HG03521 (cell line): Measurements from ENCODE around the gene LENG8.
"Not testable (repeated sequence)": the region's sequence is repeated elsewhere in the genome, so short reads cannot be mapped to it uniquely, and the experiment has no call there.

Experiments used
- ATAC-seq: cut with Tn5 transposase; IDR thresholded peaks from one replicate; pipeline ENCODE4 v1.9.1; 2021; ENCODE audit warnings: mild to moderate bottlenecking, moderate library complexity; ENCODE audit not compliant: unreplicated experiment

The LENG8 gene

DNA sequence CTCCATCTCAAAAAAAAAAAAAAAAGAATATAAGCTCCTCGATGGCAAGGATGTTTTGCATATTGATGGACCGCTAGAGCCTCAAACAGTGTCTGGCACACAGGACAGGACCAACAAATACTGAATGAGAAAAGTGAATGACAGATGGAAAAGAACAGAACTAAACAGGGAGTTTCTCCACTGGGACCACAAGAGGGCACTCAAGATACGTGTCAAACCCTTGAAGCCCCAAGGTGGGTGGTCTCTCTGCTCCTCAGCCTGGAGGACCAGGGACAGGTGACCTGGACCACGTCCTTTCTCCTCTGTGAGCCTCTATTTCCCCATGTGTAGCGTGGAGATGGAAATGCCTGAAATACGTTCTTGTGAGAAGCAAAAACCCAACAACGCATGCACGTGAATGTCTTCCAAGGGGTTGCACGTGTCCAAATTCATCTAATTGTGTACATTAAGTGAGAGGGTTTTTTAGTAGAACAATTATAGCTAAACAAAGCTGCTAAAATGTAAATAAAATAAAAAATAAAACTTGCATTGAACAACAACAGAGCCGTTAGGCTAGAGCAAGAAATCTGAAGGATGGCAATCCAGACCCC lies 29.8 kb downstream of the LENG8 start:
- ATAC-seq, result no peak

DNA sequence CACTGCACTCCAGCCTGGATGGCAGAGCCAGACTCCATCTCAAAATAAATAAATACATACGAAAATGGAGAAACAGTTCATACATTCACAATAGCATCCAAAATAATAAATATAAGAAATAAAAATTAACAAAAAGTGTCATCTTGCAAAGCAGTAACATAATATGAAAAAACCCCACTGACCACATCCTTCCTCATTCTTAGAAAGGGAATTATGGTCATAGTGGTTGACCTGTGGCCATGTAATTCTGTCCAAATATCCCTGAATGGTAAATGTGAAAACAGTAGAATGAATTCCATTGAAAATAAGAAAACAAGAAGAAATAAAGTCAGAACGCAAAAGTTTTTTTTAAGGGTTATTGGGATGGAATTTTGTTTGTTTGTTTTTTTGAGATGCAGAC lies 31.1 kb downstream of the LENG8 start:
- ATAC-seq, result no peak

DNA sequence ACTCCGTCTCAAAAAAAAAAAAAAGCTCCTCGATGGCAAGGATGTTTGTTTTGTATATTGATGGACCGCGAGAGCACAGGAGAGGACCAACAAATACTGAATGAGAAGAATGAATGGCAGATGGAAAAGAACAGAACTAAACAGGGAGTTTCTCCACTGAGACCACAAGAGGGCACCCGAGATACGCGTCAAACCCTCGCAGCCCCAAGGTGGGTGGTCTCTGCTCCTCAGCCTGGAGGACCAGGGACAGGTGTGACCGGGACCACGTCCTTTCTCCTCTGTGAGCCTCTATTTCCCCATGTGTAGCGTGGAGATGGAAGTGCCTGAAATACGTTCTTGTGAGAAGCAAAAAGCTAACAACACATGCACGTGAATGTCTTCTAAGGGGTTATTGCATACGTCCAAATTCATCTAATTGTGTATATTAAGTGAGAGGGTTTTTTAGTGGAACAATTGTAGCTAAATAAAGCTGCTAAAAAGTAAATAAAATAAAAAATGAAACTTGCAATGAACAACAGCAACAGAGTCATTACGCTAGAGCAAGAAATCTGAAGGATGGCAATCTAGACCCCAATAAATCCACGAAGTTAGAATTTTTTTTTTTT lies 32.4 kb downstream of the LENG8 start:
- no peak for ATAC-seq

DNA sequence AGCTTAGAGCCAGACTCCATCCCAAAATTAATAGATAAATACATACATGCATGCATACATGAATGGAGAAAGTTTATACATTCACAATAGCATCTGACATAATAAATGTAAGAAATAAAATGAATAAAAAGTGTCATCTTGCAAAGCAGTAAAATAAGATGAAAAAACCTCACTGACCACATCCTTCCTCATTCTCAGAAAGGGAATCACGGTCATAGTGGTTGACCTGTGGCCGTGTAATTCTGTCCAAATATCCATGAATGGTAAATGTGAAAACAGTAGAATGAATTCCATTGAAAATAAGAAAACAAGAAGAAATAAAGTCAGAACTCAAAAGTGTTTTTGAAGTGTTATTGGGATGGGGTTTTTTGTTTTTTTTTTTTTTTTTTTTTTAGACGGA lies 33.9 kb downstream of the LENG8 start:
- ATAC-seq, result no peak

DNA sequence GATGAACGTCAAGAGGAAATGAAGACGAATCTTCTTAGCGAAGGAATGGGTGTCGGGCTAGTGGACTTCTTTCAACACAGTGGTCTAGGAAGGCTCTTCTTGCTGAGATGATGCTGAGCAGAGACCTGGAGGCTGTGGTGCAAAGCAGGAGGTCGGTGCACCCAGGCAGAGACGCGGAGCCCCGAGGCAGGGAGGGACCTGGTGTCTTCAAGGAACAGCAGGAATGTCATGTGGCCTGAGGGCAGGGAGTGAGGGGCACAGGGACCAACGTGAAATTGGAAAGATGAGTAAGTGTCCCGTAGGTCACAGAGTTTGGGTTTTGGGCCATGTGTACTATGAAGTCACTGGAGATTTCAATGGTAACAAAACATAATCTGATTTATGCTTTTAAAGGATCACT lies 35.5 kb downstream of the LENG8 start:
- ATAC-seq, result no peak

DNA sequence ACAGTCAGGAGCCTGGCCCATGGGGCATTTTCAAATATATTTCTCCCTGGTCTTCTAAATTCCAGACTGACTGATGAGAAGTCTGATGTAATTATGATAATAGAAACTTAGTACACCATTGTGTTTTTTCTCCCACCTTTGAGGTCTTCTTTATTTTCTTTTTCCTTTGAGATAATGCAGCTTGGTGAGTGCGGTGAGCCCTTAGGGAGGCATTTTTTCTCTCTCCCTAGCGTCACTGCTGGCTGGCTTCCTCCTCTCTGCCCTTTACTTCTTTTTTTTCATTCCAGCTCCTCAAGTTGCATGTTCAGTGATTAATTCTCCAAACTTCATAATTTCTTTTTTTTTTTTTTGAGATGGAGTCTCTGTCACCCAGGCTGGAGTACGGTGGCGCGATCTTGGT lies 36.9 kb downstream of the LENG8 start:
- ATAC-seq, result no peak

DNA sequence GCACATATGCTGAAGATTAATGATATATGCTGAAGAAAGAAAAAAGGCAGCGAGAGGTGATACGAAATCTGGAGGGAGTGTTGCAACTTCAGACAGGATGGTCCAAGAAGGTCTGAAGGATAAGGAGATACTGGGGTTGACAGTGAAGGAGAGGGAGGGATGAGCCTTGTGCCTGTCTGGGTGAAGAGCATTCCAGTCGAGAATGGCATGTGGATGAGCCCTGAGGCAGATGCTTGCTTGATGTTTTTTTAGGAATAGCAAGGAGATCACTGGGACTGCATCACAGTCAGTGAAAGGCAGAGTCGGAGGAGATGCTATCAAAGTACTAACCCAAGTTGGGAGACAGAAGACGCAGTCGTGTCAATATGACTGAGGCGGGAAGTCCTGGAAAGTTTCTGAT lies 40.3 kb downstream of the LENG8 start:
- ATAC-seq, result no peak

DNA sequence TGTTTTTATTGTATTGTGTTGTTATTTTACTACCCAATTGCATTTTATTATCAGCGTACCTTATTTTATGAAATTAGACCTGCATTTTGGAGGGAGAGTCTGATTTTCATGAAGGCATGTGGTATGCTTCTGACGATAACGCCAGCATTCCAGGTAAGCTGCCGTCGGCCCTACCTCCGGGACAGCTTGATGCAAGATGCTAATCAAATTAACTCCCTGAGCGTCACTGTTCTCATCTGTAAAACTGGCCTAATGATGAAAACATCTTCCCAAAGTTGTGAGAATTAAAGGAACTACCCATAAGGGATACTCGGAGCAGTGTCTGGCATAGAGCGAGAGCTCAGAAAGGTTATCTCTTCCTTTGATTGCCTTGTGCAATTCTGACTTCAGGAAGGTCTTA lies 40.8 kb downstream of the LENG8 start:
- no peak for ATAC-seq

DNA sequence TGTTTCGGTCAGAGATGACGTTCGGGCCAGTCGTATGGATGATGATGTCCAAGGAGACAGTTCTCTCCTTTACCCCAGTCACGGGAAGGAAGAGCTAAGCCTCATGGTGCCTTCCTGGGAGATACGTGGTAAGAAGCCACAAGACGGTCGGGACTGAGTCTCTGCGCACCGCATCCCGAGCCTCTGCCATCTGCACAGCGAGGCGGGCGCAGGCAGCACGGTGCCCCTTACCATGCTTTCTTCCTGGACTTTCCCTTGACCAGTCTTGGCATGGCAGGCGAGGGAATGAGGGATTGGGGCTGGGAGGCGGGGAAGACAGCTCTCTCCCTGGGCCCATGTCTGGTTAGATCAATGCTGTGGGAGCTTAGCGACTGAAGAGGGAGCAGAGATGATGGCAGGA lies 43.6 kb downstream of the LENG8 start:
- no peak for ATAC-seq

DNA sequence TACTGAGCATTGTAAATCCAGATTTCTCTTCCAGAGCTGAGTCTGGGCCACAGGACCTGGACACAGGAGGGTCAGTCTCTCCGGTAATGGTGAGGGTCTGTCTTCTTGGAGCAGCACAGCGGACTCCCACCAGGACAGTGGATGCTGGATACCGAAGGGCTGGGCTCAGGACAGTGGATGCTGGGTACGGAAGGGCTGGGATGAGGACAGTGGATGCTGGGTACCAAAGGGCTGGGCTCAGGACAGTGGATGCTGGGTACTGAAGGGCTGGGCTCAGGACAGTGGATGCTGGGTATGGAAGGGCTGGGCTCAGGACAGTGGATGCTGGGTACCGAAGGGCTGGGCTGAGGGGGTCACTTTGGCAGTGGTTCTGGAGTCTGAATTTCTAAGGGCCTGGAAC lies 44.1 kb downstream of the LENG8 start:
- not testable (repeated sequence) for ATAC-seq

DNA sequence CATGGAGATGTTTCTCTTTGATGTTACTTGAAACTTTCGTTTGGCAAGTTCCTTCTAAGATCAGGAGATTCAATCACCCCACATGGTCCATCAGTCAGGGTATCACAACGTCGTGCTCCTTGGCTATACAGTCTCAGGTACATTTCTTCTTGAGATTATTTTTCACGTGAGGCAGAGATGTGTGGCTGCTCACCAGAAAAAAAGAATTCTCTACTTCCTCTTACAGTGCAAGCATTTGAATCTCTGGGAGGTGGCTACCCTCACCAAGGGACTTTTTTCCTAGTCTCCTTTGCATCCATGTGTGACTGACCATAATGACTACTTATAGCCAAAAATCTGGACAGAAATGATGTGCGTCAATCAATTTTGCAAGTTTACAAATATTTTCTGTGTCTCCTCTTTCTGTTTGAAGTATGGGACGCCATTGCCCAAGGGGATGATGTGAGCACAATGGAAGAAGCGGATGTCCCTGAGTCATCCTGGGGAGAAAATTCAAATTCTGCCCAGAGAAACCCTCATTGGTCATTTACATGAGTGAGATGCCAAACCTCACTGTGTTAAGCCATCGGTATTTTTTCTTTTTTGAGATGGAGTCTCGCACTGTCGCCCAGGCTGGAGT lies 45.1 kb downstream of the LENG8 start:
- no peak for ATAC-seq

DNA sequence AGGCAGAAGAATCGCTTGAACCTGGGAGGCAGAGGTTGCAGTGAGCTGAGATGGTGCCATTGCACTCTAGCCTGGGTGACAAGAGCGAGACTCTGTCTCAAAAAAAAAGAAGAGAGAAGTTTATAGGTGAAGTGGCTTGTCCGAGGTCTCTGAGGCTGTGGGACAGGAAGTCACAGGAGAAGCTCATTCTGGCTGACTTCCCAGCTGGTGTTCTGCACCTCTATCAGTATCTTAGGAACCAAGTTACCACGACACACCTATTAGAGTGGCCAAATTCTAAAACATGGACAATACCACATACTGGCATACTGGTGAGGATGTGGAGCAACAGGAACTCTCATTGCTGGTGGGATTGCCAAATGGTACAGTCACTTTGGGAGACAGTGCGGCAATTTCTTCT lies 46.3 kb downstream of the LENG8 start:
- not testable (repeated sequence) for ATAC-seq

DNA sequence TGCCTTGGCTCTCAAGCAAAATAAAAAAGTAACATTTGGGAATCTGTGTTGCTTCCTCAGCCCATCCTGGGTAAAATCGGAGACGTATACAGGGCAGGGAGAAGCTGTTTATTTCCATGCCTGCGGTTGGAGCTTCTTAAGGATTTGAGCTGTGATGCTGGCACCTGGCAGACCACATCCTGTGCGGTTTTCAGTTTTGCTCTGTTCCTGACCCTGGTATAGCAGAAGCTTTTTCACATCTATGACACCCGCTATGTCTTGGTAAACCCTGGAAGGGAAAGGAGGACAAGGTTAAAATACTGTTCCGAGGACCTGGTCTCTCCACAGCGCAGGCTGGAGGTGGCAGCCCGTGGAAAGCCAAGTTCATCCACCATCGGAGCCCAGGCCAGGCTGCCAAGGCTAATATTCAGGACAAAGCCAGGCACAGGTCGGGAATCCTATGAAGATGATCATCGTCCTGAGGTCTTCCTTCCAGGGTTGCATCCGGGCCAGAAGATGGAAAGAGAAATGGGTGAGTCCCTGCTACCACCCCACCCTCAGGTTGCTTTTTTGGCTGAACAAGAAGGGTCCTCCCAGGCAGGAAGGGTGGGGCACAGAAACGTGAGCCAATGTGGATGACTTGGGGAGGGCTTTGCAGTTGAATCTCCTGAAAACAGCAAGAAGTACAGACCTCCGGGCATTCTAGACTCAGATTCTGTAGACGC lies 48.9 kb downstream of the LENG8 start:
- ATAC-seq, result not testable (repeated sequence)

DNA sequence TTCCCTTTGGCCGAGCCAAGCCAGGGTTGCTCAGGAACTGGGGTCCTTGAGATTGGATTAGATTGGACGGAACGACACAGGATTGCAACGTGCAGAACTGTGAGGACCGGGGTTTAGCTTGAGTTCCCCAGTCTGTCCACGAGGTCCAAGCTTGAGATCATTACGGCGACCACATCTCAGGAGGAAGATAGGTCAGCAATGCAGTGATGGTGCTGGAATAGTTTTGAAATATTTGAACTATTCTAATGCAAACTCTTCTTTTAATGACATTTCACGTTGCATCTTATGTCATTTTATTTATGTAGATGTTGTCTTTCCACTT lies 49.4 kb downstream of the LENG8 start:
- ATAC-seq, result not testable (repeated sequence)

DNA sequence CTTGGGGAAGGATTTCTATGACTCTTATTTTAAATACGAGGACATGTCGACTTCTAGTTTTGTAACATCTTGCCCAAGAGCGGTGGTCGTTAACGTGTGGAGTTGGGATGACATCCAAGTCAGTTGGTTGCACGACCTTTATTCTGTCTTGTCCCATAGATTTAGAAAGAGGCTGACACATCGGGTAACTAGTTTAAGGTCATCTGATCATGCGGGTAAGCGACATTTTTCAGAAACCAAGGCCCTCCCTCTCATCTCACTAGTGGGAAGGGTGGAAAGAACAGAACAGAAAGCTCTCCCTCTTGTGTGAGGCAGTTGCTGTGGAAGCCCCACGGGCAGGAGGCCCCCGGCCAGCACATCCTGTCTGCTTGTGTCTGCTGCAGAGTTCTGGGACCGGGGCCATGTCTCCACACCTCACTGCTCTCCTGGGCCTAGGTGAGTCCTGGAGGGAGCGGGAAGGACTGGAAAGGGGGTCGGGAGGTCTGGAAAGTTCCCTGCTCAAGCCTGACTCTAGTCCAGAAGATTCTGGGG lies 53.6 kb downstream of the LENG8 start, which contains the start of gene LAIR2:
TSS of gene LAIR2 (plus strand) at position 314 of the 531 bp plus-strand sequence. CDS start at position 402, 88 bp downstream.
- ATAC-seq, result no peak

DNA sequence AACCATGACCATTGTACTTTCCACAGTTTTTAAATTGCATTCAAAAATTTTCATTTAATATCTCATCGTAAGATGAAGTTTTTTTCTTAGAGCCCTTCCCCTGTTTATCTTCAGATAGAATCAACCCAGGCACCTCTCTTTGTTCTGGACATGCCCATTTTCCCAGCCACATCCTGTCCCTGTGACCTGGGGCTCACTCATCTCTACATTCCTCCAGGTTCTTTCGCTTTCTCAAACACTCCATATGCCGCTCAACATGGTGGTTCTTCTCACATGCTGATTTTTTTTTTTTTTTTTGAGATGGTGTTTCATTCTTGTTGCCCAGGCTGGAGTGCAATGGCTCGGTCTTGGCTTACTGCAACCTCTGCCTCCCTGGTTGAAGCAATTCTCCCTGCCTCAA lies 56.5 kb downstream of the LENG8 start:
- ATAC-seq, result not testable (repeated sequence)

DNA sequence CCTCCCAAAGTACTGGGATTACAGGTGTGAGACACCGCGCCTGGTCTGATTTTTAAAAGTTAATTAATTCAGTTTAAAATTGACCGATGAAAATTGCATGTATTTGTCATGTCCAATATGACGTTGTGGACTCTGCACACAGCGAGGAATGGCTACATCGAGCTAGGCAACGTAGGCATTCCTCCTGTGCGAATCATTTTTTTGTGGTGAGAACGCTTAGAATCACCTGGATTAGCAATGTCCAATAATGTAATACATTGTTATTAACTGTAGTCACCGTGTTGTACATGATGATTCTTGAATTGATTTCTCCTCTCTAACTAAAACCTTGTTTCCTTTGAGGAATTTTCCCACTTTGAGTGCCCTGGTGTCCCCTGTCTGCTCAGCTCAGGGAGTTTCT lies 57.1 kb downstream of the LENG8 start:
- no peak for ATAC-seq

DNA sequence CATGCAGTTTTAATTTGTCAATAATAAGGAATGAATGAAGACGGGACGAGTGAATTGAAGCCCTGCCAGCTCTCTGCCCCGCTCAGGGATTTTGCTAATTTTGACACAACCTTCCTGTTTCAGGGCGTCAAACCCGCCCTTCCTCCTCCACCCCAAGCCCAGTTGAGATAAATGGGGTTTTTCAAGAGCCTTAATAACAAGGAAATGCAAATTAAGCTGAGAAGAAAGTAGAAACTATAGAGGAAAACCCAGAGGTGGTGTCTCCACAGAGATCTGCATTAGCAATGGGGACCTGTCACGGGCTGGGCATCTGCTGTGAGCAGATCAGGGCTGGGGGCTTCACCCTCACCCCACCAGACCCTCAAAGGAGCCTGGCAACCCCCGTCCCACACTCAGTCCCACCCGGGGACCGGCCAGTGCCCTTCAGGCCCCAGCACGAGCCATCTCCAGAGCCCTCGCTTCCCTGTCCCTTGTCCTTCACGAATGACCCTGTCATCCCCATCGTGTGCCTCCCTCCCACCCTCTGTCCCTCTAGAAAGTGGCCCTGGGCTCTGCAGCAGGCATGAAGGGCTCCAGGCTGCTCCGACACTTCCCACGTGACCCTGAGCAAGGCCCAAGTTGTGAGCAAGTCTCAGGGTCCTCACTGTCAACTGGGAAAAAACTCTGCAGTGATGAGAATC lies 58.2 kb downstream of the LENG8 start:
- ATAC-seq, result not testable (repeated sequence)

DNA sequence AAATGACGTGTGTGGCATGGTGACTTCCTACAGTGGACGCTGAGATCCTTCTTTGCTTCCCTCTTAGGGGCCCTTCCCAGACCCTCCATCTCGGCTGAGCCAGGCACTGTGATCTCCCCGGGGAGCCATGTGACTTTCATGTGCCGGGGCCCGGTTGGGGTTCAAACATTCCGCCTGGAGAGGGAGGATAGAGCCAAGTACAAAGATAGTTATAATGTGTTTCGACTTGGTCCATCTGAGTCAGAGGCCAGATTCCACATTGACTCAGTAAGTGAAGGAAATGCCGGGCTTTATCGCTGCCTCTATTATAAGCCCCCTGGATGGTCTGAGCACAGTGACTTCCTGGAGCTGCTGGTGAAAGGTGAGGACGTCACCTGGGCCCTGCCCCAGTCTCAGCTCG lies 58.8 kb downstream of the LENG8 start:
- ATAC-seq, result no peak

DNA sequence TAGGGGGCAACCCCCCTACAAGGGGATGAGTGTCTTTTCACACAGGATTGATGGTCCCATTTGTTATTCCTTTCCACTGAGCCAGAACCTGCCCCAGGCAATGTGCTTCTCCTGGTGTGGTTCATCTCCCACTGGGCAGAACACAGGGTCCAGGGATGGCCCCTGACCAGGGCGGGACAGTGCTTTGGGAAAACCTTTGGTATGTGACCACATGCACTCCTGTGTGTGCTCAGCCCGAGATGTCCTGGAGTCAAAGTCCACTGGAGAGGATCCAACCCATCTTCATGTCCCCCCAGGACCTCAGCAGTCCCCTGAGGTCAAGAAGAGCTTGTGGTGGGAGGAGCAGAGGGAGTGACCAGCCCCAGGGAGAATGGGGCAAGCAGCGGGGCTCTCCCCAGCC lies 59.5 kb downstream of the LENG8 start:
- not testable (repeated sequence) for ATAC-seq
